Measurements from ENCODE around the gene ADAD2. TPM values are rescaled to one million over a fixed set of nuclear protein-coding genes. Genes with fewer than 3 reads are reported as not detected.

Gene ADAD2
- total and polyA plus RNA-seq, 12 donors: 0.12 to 11.6 (median 0.63) TPM; not detected in 3

GRCh38 chr16:84224554-84224953 lies 33.6 kb downstream of the ADAD2 start:
- intact Hi-C loops (cut with DNase I): no loop called here
- WGBS, 4 donors: 87 to 94% (median 89%) methylated on average over 3 of the region's 3 CpGs

GRCh38 chr16:84225126-84225525 lies 34.2 kb downstream of the ADAD2 start:
- DNase-seq: no peak
- no peaks in the 10 kb centered on the region for H3K27me3 ChIP-seq
- H3K27ac ChIP-seq: no peak overlapping the region
- peaks cover 12 to 13% of the 10 kb centered on the region in 2 donors for H3K4me1 ChIP-seq (replicated peaks in 1 of 2)
- TF ChIP-seq POLR2A (IDR thresholded peaks at IDR 0.05): no peak
- TF ChIP-seq CTCF (IDR thresholded peaks at IDR 0.05): no peak
- no peaks in the 10 kb centered on the region for H3K9me3 ChIP-seq (replicated peaks in 1 of 3)
- WGBS, 4 donors: 69 to 85% (median 79%) methylated on average over 2 to 3 of the region's 3 CpGs
- no peak overlapping the region for H3K4me3 ChIP-seq
- no peaks in the 10 kb centered on the region for H3K36me3 ChIP-seq (replicated peaks in 1 of 2)
- intact Hi-C loops (cut with DNase I): no loop called here

More at GRCh38 chr16:84224554-84224953, 33.6 kb downstream of the ADAD2 start:
- DNase-seq: no peak
- TF ChIP-seq POLR2A (IDR thresholded peaks at IDR 0.05) (no peak), CTCF (IDR thresholded peaks at IDR 0.05) (no peak)
- H3K27me3 ChIP-seq: no peaks in the 10 kb centered on the region
- H3K4me3 ChIP-seq: no peak overlapping the region
- no peaks in the 10 kb centered on the region for H3K9me3 ChIP-seq (replicated peaks in 1 of 3)
- no peak overlapping the region for H3K27ac ChIP-seq
- H3K4me1 ChIP-seq (replicated peaks in 1 of 2): peaks cover 12 to 13% of the 10 kb centered on the region in 2 donors
- H3K36me3 ChIP-seq (replicated peaks in 1 of 2): no peaks in the 10 kb centered on the region

- no peaks in the 10 kb centered on the region for H3K36me3 ChIP-seq (replicated peaks in 1 of 2)
- intact Hi-C loops (cut with DNase I): no loop called here
Observed at GRCh38 chr16:84225571-84225970, 34.6 kb downstream of the ADAD2 start.

GRCh38 chr16:84226026-84226425 lies 35.1 kb downstream of the ADAD2 start:
- no peak overlapping the region for H3K27ac ChIP-seq
- DNase-seq: no peak
- intact Hi-C loops (cut with DNase I): no loop called here
- no peaks in the 10 kb centered on the region for H3K36me3 ChIP-seq (replicated peaks in 1 of 2)
- peaks cover 12 to 13% of the 10 kb centered on the region in 2 donors for H3K4me1 ChIP-seq (replicated peaks in 1 of 2)
- no peak overlapping the region for H3K4me3 ChIP-seq
- no peaks in the 10 kb centered on the region for H3K27me3 ChIP-seq
- 61 to 86% (median 81%) methylated on average over 7 to 8 of the region's 8 CpGs for WGBS, 4 donors
- TF ChIP-seq CTCF (IDR thresholded peaks at IDR 0.05): no peak
- no peak for TF ChIP-seq POLR2A (IDR thresholded peaks at IDR 0.05)
- no peaks in the 10 kb centered on the region for H3K9me3 ChIP-seq (replicated peaks in 1 of 3)

More at GRCh38 chr16:84225571-84225970, 34.6 kb downstream of the ADAD2 start:
- H3K27me3 ChIP-seq: no peaks in the 10 kb centered on the region
- peaks cover 12 to 13% of the 10 kb centered on the region in 2 donors for H3K4me1 ChIP-seq (replicated peaks in 1 of 2)
- no peak overlapping the region for H3K27ac ChIP-seq
- 77 to 98% (median 86%) methylated on average over 4 to 7 of the region's 7 CpGs for WGBS, 4 donors
- no peak for TF ChIP-seq POLR2A (IDR thresholded peaks at IDR 0.05)
- no peak for TF ChIP-seq CTCF (IDR thresholded peaks at IDR 0.05)
- DNase-seq: no peak
- no peak overlapping the region for H3K4me3 ChIP-seq
- H3K9me3 ChIP-seq (replicated peaks in 1 of 3): no peaks in the 10 kb centered on the region
